Measurements from ENCODE around the gene PTH2R. TPM values are rescaled to one million over a fixed set of nuclear protein-coding genes. Genes with fewer than 3 reads are reported as not detected.

Gene PTH2R
- total and polyA plus RNA-seq, 4 donors: 0.01 to 1.5 (median 0.08) TPM; not detected in 1

GRCh38 chr2:208467564-208467963 lies 61.0 kb downstream of the PTH2R start:
- no peaks in the 10 kb centered on the region for H3K4me1 ChIP-seq (ENCODE audit: control insufficient read depth in 4 of 4, insufficient read depth in 4 of 4, low read length in 3 of 4)
- no peak for TF ChIP-seq HNF4A (conservative IDR thresholded peaks at IDR 0.05)
- TF ChIP-seq RXRA (IDR thresholded peaks at IDR 0.05): no peak
- no peak for TF ChIP-seq MAX (IDR thresholded peaks at IDR 0.05)
- TF ChIP-seq HNF4G (IDR thresholded peaks at IDR 0.05): no peak
- no peak for TF ChIP-seq REST (IDR thresholded peaks at IDR 0.05)
- TF ChIP-seq ZBTB33 (IDR thresholded peaks at IDR 0.05): no peak
- TF ChIP-seq TAF1 (conservative IDR thresholded peaks at IDR 0.05): no peak
- TF ChIP-seq NR2F2 (IDR thresholded peaks at IDR 0.05): no peak
- TF ChIP-seq EGR1 (IDR thresholded peaks at IDR 0.05; ENCODE audit: low read depth in 2 of 2): no peak
- no peak for TF ChIP-seq FOXA2 (IDR thresholded peaks at IDR 0.05)
- TF ChIP-seq RAD21 (IDR thresholded peaks at IDR 0.05): no peak
- TF ChIP-seq FOXA1 (IDR thresholded peaks at IDR 0.05): no peak
- no peak for TF ChIP-seq CTCF (IDR thresholded peaks at IDR 0.05; ENCODE audit: low read depth, low read length, missing input control)
- TF ChIP-seq ATF3 (IDR thresholded peaks at IDR 0.05): no peak
- TF ChIP-seq SP1 (IDR thresholded peaks at IDR 0.05): no peak
- no peak for TF ChIP-seq JUND (IDR thresholded peaks at IDR 0.05)
- TF ChIP-seq YY1 (IDR thresholded peaks at IDR 0.05): no peak
- no peak for TF ChIP-seq GABPA (IDR thresholded peaks at IDR 0.05 in 1 of 2, conservative IDR thresholded peaks at IDR 0.05 in 1 of 2)
- no peaks in the 10 kb centered on the region for H3K27me3 ChIP-seq (ENCODE audit: control insufficient read depth in 4 of 4, insufficient read depth in 4 of 4, low read length in 3 of 4)
- DNase-seq (ENCODE audit: low spot score): no peak
- H3K36me3 ChIP-seq (ENCODE audit: control insufficient read depth in 4 of 4, insufficient read depth in 3 of 4, low read depth in 1 of 4, low read length in 3 of 4): no peaks in the 10 kb centered on the region
- H3K9ac ChIP-seq (ENCODE audit: low read depth in 1 of 2, low read length in 2 of 2): no peak overlapping the region
- 88% methylated on average over 1 of the region's 1 CpG for WGBS
- peaks cover 0 to 2% (median 0%) of the 10 kb centered on the region in 4 donors for H3K9me3 ChIP-seq (ENCODE audit: control insufficient read depth in 4 of 4, low read length in 3 of 4)
- H3K4me3 ChIP-seq (ENCODE audit: low read depth in 1 of 3, low read length in 3 of 3): no peak overlapping the region
- no peak overlapping the region for H3K27ac ChIP-seq (ENCODE audit: low read depth in 1 of 2, low read length in 2 of 2)
